K562 (cell line): ENCODE results near the gene CSRNP2. TPM values are rescaled to one million over a fixed set of nuclear protein-coding genes. Genes with fewer than 3 reads are reported as not detected.

Experiments used
- DLX4 ChIP-seq: fragments of 250-450 bp; sonication (Bioruptor Pico); IDR thresholded peaks from 2 replicates; pipeline ENCODE4 v1.6.1; 2021; ENCODE audit warnings: mild to moderate bottlenecking
- EP300 ChIP-seq: IDR thresholded peaks from 2 replicates; pipeline ENCODE4 v1.6.1; 2012; ENCODE audit warnings: low read length, improper control_type of control experiment
- FOS ChIP-seq: IDR thresholded peaks from 3 replicates; pipeline ENCODE4 v1.6.1; 2011; ENCODE audit not compliant: insufficient read length; ENCODE audit errors: extremely low read depth
- JUN ChIP-seq, 2 experiments: sonication (generic) in 1 of 2; formaldehyde crosslinking in 1 of 2; IDR thresholded peaks; 2 replicates each; pipeline versions ENCODE4 v1.6.1 to v1.8.0; 2012 to 2022; ENCODE audit warnings: borderline replicate concordance in 2 of 2, mild to moderate bottlenecking in 2 of 2, improper control_type of control experiment in 1 of 2, low read depth in 1 of 2, low read length in 1 of 2, missing genetic modification reagents in 1 of 2
- MEF2A ChIP-seq: IDR thresholded peaks from 2 replicates; pipeline ENCODE4 v1.6.1; 2011; ENCODE audit warnings: low read depth, mild to moderate bottlenecking, low read length, moderate library complexity; ENCODE audit not compliant: control insufficient read depth
- NFATC3 ChIP-seq: fragments of 450-650 bp; IDR thresholded peaks from 2 replicates; pipeline ENCODE4 v1.6.1; 2017; ENCODE audit warnings: mild to moderate bottlenecking
- NR4A1 ChIP-seq, 2 experiments: fragments of 250-450 bp in 1 of 2; fragments of 450-650 bp in 1 of 2; sonication (Bioruptor Pico) in 1 of 2; IDR thresholded peaks; 2 replicates each; pipeline versions ENCODE4 v1.4.0 to v1.6.1; 2016 to 2020; ENCODE audit warnings: mild to moderate bottlenecking in 2 of 2, missing compliant biosample characterization in 1 of 2, missing genetic modification characterization in 1 of 2, moderate library complexity in 1 of 2
- PPARD ChIP-seq: fragments of 250-450 bp; sonication (Bioruptor Pico); IDR thresholded peaks from 2 replicates; pipeline ENCODE4 v1.8.0; 2022; ENCODE audit warnings: inconsistent platforms, mild to moderate bottlenecking, moderate library complexity
- PRDM10 ChIP-seq: fragments of 450-650 bp; IDR thresholded peaks from 2 replicates; pipeline ENCODE4 v1.6.1; 2018; ENCODE audit not compliant: partially characterized antibody
- SIX5 ChIP-seq, 2 experiments: IDR thresholded peaks; 2 replicates each; pipeline ENCODE4 v1.6.1; 2011; ENCODE audit warnings: low read length in 2 of 2, borderline replicate concordance in 1 of 2, low read depth in 1 of 2, mild to moderate bottlenecking in 1 of 2, moderate library complexity in 1 of 2; ENCODE audit not compliant: insufficient read depth in 1 of 2
- SMAD1 ChIP-seq: fragments of 150-350 bp; IDR thresholded peaks from 2 replicates; pipeline ENCODE4 v1.6.1; 2014; ENCODE audit warnings: low read length, low read depth; ENCODE audit not compliant: partially characterized antibody
- SMARCE1 ChIP-seq: fragments of 450-650 bp; IDR thresholded peaks from 2 replicates; pipeline ENCODE4 v1.7.1; 2016; ENCODE audit warnings: mild to moderate bottlenecking
- SREBF2 ChIP-seq: sonication (generic); formaldehyde crosslinking; IDR thresholded peaks from 2 replicates; pipeline ENCODE4 v1.4.0; 2020; ENCODE audit warnings: mild to moderate bottlenecking, missing genetic modification reagents
- ZBTB34 ChIP-seq: fragments of 250-450 bp; sonication (Bioruptor Pico); IDR thresholded peaks from 2 replicates; pipeline ENCODE4 v1.8.0; 2021; ENCODE audit warnings: mild to moderate bottlenecking, moderate library complexity
- ZNF398 ChIP-seq: fragments of 250-450 bp; sonication (Bioruptor Pico); IDR thresholded peaks from 2 replicates; pipeline ENCODE4 v1.8.0; 2021; ENCODE audit warnings: moderate library complexity, mild to moderate bottlenecking, inconsistent platforms
- ZNF431 ChIP-seq: sonication (generic); formaldehyde crosslinking; IDR thresholded peaks from 2 replicates; pipeline ENCODE4 v1.8.0; 2022; ENCODE audit warnings: mild to moderate bottlenecking, missing genetic modification reagents
- ZNF436 ChIP-seq: fragments of 250-450, 450-650 bp; sonication (Bioruptor Pico); formaldehyde crosslinking; IDR thresholded peaks from 2 replicates; pipeline ENCODE4 v1.7.0; 2020; ENCODE audit warnings: mild to moderate bottlenecking
- polyA plus RNA-seq, 8 experiments: library from polyadenylated mRNA; depleted of rRNA in 4 of 8; stranded (reverse) in 5 of 8; unstranded in 3 of 8; fragments of >200 nt; fragmentation: Nextera tagmentation in 2 of 8; fragmentation: Illumina TruSeq in 1 of 8; extraction: Ambion mirVana in 2 of 8; extraction: Trizol in 1 of 8; gene quantifications; 2 replicates each; pipeline versions ENCODE4 v1.2.1 to v1.2.3, GENCODE V29; 2011 to 2014; ENCODE audit warnings: inconsistent platforms in 1 of 8, missing spikeins in 1 of 8
- total RNA-seq, 7 experiments: library from RNA; depleted of rRNA in 6 of 7; stranded (reverse); fragments of >200 nt in 6 of 7; fragmentation: Illumina TruSeq in 2 of 7; extraction: Trizol in 2 of 7; gene quantifications; 2 replicates each; pipeline versions ENCODE4 v1.2.1 to v1.2.3, GENCODE V29; 2011 to 2021; ENCODE audit warnings: low replicate concordance in 1 of 7

The CSRNP2 gene
- total and polyA plus RNA-seq, 9 of the 15 experiments (the other 6 are each of a cell fraction or from before 2014, with no cell fraction given): 1.6 to 13.9 (median 5.9) TPM

GRCh38 chr12:51047655-51048540 lies 35.5 kb downstream of the CSRNP2 start, which contains the start of gene LETMD1 (continued):
- TF ChIP-seq PRDM10 (no peak), ZNF436 (CRISPR knock-in tag) (no peak), NFATC3 (no peak), ZBTB34 (CRISPR knock-in tag) (0 out of 2 replicates have a peak, but pooled peaks have one; percentile 41), SMARCE1 (no peak), ZNF398 (CRISPR knock-in tag) (no peak), JUN (IDR thresholded peaks at IDR 0.05; ENCODE audit: borderline replicate concordance, low read depth, low read length) (peak; percentile 7; the same call in 1 of the 2 replicates), JUN (CRISPR knock-in tag; IDR thresholded peaks at IDR 0.05; ENCODE audit: borderline replicate concordance) (no peak), ZNF431 (CRISPR knock-in tag) (0 out of 2 replicates have a peak, but pooled peaks have one; percentile 16), EP300 (no peak), FOS (peak; percentile 61), MEF2A (no peak), SIX5 (IDR thresholded peaks at IDR 0.05; ENCODE audit: borderline replicate concordance in 1 of 2, insufficient read depth in 1 of 2, low read depth in 1 of 2, low read length in 2 of 2) (0 out of 4 replicates have a peak, but pooled peaks of 1 of the 2 experiments have one; percentile 7), PPARD (no peak), SMAD1 (peak; percentile 36), DLX4 (CRISPR knock-in tag) (no peak), SREBF2 (CRISPR knock-in tag) (no peak), NR4A1 (CRISPR knock-in tag; IDR thresholded peaks at IDR 0.05) (peak; percentile 90), NR4A1 (tag; IDR thresholded peaks at IDR 0.05) (peak; percentile 50; the same call in 1 of the 2 replicates)
